Spinal cord (tissue), 10 donors: ENCODE results near the gene TMEM213. TPM values are rescaled to one million over a fixed set of nuclear protein-coding genes. Genes with fewer than 3 reads are reported as not detected.
A peak's percentile ranks its signal among the peaks of the same experiment; 100 is the strongest.

ENCODE experiments used
- DNase-seq, 6 donors: peaks; one replicate each; pipeline versions ENCODE4 v3.0.0 to v3.0.0-alpha.2; 2013 to 2015; ENCODE audit warnings: low spot score in 6 of 6, low read depth in 4 of 6
- H3K27ac ChIP-seq: one replicate; pipeline ENCODE4 v1.5.1; 2013; ENCODE audit warnings: low read depth, low read length, control low read depth
- H3K27me3 ChIP-seq: one replicate; pipeline ENCODE4 v1.6.1; 2013; ENCODE audit warnings: low read length; ENCODE audit not compliant: control insufficient read depth, insufficient read depth
- H3K36me3 ChIP-seq: one replicate; pipeline ENCODE4 v1.6.1; 2013; ENCODE audit warnings: low read length; ENCODE audit not compliant: control insufficient read depth, insufficient read depth
- H3K4me1 ChIP-seq: one replicate; pipeline ENCODE4 v1.6.1; 2013; ENCODE audit warnings: low read length; ENCODE audit not compliant: control insufficient read depth, insufficient read depth
- H3K4me3 ChIP-seq: one replicate; pipeline ENCODE4 v1.5.1; 2013; ENCODE audit warnings: low read depth, low read length, control low read depth
- H3K9me3 ChIP-seq: one replicate; pipeline ENCODE4 v1.6.1; 2013; ENCODE audit warnings: low read length; ENCODE audit not compliant: control insufficient read depth, insufficient read depth
- WGBS: methylation state at CpG from one replicate; pipeline ENCODE4 v1.1.5; 2013; ENCODE audit warnings: missing lambda C conversion rate; ENCODE audit not compliant: insufficient coverage; 5-methylcytosine and 5-hydroxymethylcytosine counted together
- long read RNA-seq, 4 donors: transcript quantifications; one replicate each; lab custom pipeline, GENCODE V29; 2026
- polyA plus RNA-seq, 2 donors: library from polyadenylated mRNA; unstranded; fragments of 120-200 nt; gene quantifications; one replicate each; pipeline ENCODE4 v1.2.1, GENCODE V29; 2013; ENCODE audit not compliant: insufficient read length in 2 of 2
- total RNA-seq, 2 donors: library from RNA; depleted of rRNA in 1 of 2; stranded (reverse); fragments of 120-200 nt in 1 of 2; fragments of >200 nt in 1 of 2; gene quantifications; one replicate each; pipeline versions ENCODE4 v1.2.3 to v1.2.4, GENCODE V29; 2013 to 2014
- donor health status: healthy.

Gene TMEM213
- not detected for total RNA-seq
- polyA plus RNA-seq: under 1 TPM; 0.77 to 0.87 TPM
- long read RNA-seq, donor 1: 0 reads
- long read RNA-seq, donor 2: 0 reads
- long read RNA-seq, donor 3: 0 reads
- long read RNA-seq, donor 4, full-length matches to known transcripts: 1 of 1 reads
- long read RNA-seq, donor 4, partial matches to known transcripts: 0 of 1 reads
- long read RNA-seq, donor 4, other reads (novel, unspliced or antisense): 0 of 1 reads

GRCh38 chr7:138797715-138798320 lies at the start of gene TMEM213, which contains the start of gene ATP6V0A4:
TMEM213 (plus strand) TSS chr7:138797994; CDS start chr7:138798105, 111 bp downstream.
ATP6V0A4 (minus strand) TSS chr7:138798196; CDS start chr7:138771247, 26,949 bp downstream.
- Histone ChIP-seq H3K9me3 (no peaks in the 10 kb centered on the region), H3K27ac (no peak within 1 kb of the TSS), H3K27me3 (no peaks in the 10 kb centered on the region), H3K4me3 (no peak within 1 kb of the TSS), H3K36me3 (no peaks in the 10 kb centered on the region), H3K4me1 (no peaks in the 10 kb centered on the region)
- 9% methylated on average over 6 of the region's 14 CpGs for WGBS
- DNase-seq: no peak

- no peak overlapping the region for H3K4me3 ChIP-seq
- no peaks in the 10 kb centered on the region for H3K27me3 ChIP-seq
- H3K36me3 ChIP-seq: no peaks in the 10 kb centered on the region
- no peak overlapping the region for H3K27ac ChIP-seq
- WGBS: 94% methylated on average over 3 of the region's 6 CpGs
- H3K4me1 ChIP-seq: peaks cover 6% of the 10 kb centered on the region
- no peak for DNase-seq
- H3K9me3 ChIP-seq: no peaks in the 10 kb centered on the region
Measured at GRCh38 chr7:138748666-138749065, 49.1 kb upstream of the TMEM213 start.

GRCh38 chr7:138749960-138750359 lies 47.8 kb upstream of the TMEM213 start:
- WGBS: 89% methylated on average over 3 of the region's 3 CpGs
- Histone ChIP-seq H3K4me3 (no peak overlapping the region), H3K9me3 (no peaks in the 10 kb centered on the region), H3K4me1 (peaks cover 6% of the 10 kb centered on the region), H3K36me3 (no peaks in the 10 kb centered on the region), H3K27ac (no peak overlapping the region), H3K27me3 (no peaks in the 10 kb centered on the region)
- no peak for DNase-seq

- no peaks in the 10 kb centered on the region for H3K9me3 ChIP-seq
- no peaks in the 10 kb centered on the region for H3K36me3 ChIP-seq
- H3K27ac ChIP-seq: no peak overlapping the region
- no peak overlapping the region for H3K4me3 ChIP-seq
- WGBS: 93% methylated on average over 11 of the region's 15 CpGs
- no peaks in the 10 kb centered on the region for H3K27me3 ChIP-seq
- peaks cover 10% of the 10 kb centered on the region for H3K4me1 ChIP-seq
- DNase-seq: no peak
Measured at GRCh38 chr7:138750473-138750872, 47.3 kb upstream of the TMEM213 start.

- H3K9me3 ChIP-seq: no peaks in the 10 kb centered on the region
- peaks cover 12% of the 10 kb centered on the region for H3K4me1 ChIP-seq
- WGBS: 67% methylated on average over 18 of the region's 18 CpGs
- DNase-seq: no peak
- no peaks in the 10 kb centered on the region for H3K27me3 ChIP-seq
- no peaks in the 10 kb centered on the region for H3K36me3 ChIP-seq
- no peak overlapping the region for H3K27ac ChIP-seq
- no peak overlapping the region for H3K4me3 ChIP-seq
Measured at GRCh38 chr7:138750901-138751464, 46.8 kb upstream of the TMEM213 start.

- Histone ChIP-seq H3K27me3 (no peaks in the 10 kb centered on the region), H3K36me3 (no peaks in the 10 kb centered on the region), H3K4me3 (no peak overlapping the region), H3K27ac (no peak overlapping the region), H3K4me1 (peaks cover 12% of the 10 kb centered on the region), H3K9me3 (no peaks in the 10 kb centered on the region)
- WGBS: 74% methylated on average over 11 of the region's 12 CpGs
- no peak for DNase-seq
Measured at GRCh38 chr7:138752518-138753149, 45.2 kb upstream of the TMEM213 start.

- H3K4me3 ChIP-seq: no peak overlapping the region
- no peaks in the 10 kb centered on the region for H3K9me3 ChIP-seq
- WGBS: 65% methylated on average over 8 of the region's 8 CpGs
- H3K36me3 ChIP-seq: no peaks in the 10 kb centered on the region
- no peaks in the 10 kb centered on the region for H3K27me3 ChIP-seq
- H3K27ac ChIP-seq: no peak overlapping the region
- no peak for DNase-seq
- peaks cover 12% of the 10 kb centered on the region for H3K4me1 ChIP-seq
Measured at GRCh38 chr7:138753150-138753518, 44.7 kb upstream of the TMEM213 start.

GRCh38 chr7:138753610-138754009 lies 44.2 kb upstream of the TMEM213 start:
- H3K4me1 ChIP-seq: peaks cover 12% of the 10 kb centered on the region
- no peak overlapping the region for H3K4me3 ChIP-seq
- no peaks in the 10 kb centered on the region for H3K36me3 ChIP-seq
- no peaks in the 10 kb centered on the region for H3K9me3 ChIP-seq
- no peak overlapping the region for H3K27ac ChIP-seq
- H3K27me3 ChIP-seq: no peaks in the 10 kb centered on the region
- DNase-seq: peak in 1 of 6 donors; percentile 23
- 96% methylated on average over 2 of the region's 5 CpGs for WGBS

GRCh38 chr7:138755331-138755747 lies 42.5 kb upstream of the TMEM213 start:
- H3K27me3 ChIP-seq: no peaks in the 10 kb centered on the region
- H3K4me1 ChIP-seq: peaks cover 12% of the 10 kb centered on the region
- no peak overlapping the region for H3K4me3 ChIP-seq
- H3K9me3 ChIP-seq: no peaks in the 10 kb centered on the region
- DNase-seq: peak in 1 of 6 donors; percentile 36
- no peaks in the 10 kb centered on the region for H3K36me3 ChIP-seq
- WGBS: 54% methylated on average over 8 of the region's 10 CpGs
- H3K27ac ChIP-seq: peak overlapping the region; percentile 52
